Heart left ventricle (tissue), 16 donors: ENCODE measurements around the gene TRHDE. TPM values are rescaled to one million over a fixed set of nuclear protein-coding genes. Genes with fewer than 3 reads are reported as not detected.

ENCODE experiments used
- ATAC-seq, 4 donors: fragments of 200-7000 bp; cut with Tn5 transposase; one replicate each; pipeline ENCODE4 v1.9.1; 2020 to 2022; ENCODE audit warnings: moderate library complexity in 4 of 4, mild to moderate bottlenecking in 3 of 4, moderate number of reproducible peaks in 1 of 4
- DNase-seq, 5 donors: peaks; one replicate each; pipeline ENCODE4 v3.0.0-alpha.2; 2020
- H3K27ac ChIP-seq, 12 donors: fragments of 200-600 bp; sonication (generic) in 4 of 12; one replicate each; pipeline versions ENCODE4 v1.5.0 to v1.8.0; 2016 to 2022; ENCODE audit warnings: mild to moderate bottlenecking in 2 of 12
- H3K27me3 ChIP-seq, 9 donors: fragments of 200-600 bp; sonication (generic) in 2 of 9; one replicate each; pipeline versions ENCODE4 v1.5.1 to v1.8.0; 2016 to 2022; ENCODE audit warnings: mild to moderate bottlenecking in 3 of 9
- H3K36me3 ChIP-seq, 9 donors: fragments of 200-600 bp; sonication (generic) in 2 of 9; one replicate each; pipeline versions ENCODE4 v1.5.0 to v1.8.0; 2018 to 2022; ENCODE audit warnings: mild to moderate bottlenecking in 2 of 9
- H3K4me1 ChIP-seq, 12 donors: fragments of 200-600 bp; sonication (generic) in 4 of 12; one replicate each; pipeline versions ENCODE4 v1.5.0 to v1.8.0; 2016 to 2022; ENCODE audit warnings: mild to moderate bottlenecking in 3 of 12
- H3K4me3 ChIP-seq, 12 donors: fragments of 200-600 bp; sonication (generic) in 4 of 12; one replicate each; pipeline versions ENCODE4 v1.5.0 to v1.8.0; 2017 to 2022; ENCODE audit warnings: mild to moderate bottlenecking in 9 of 12, moderate library complexity in 4 of 12
- H3K9me3 ChIP-seq, 12 donors: fragments of 200-600 bp; sonication (generic) in 4 of 12; one replicate each; pipeline versions ENCODE4 v1.5.0 to v1.8.0; 2016 to 2022; ENCODE audit warnings: mild to moderate bottlenecking in 1 of 12
- CTCF ChIP-seq, 12 donors: fragments of 200-600 bp; sonication (generic) in 4 of 12; IDR thresholded peaks; one replicate each; pipeline versions ENCODE4 v1.5.0 to v1.8.0; 2018 to 2022; ENCODE audit warnings: antibody characterized with exemption in 12 of 12, mild to moderate bottlenecking in 5 of 12
- POLR2A ChIP-seq, 2 donors: fragments of 450-650 bp; IDR thresholded peaks; one replicate each; pipeline ENCODE4 v1.6.1; 2017; ENCODE audit warnings: antibody characterized with exemption in 2 of 2, mild to moderate bottlenecking in 2 of 2, moderate library complexity in 2 of 2
- WGBS, 4 donors: extraction: QIAGEN DNeasy Blood & Tissue Kit in 2 of 4; methylation state at CpG; one replicate each; pipeline versions ENCODE4 v1.1.5 to v1.1.7; 2013 to 2018; 5-methylcytosine and 5-hydroxymethylcytosine counted together
- intact Hi-C, 10 donors: fragments of 100-400 bp; cut with DNase I; formaldehyde crosslinking; loops; one replicate each; pipeline versions ENCODE4 v1.11.1 to v1.14.2; 2022
- polyA plus RNA-seq, 2 donors: library from polyadenylated mRNA; stranded (reverse); fragments of 200-250 nt; gene quantifications; one replicate each; pipeline ENCODE4 v1.2.3, GENCODE V29; 2013
- total RNA-seq, 9 donors: library from RNA; depleted of rRNA in 2 of 9; stranded (reverse); fragments of >200 nt in 2 of 9; fragmentation: NEBNext Ultra II Directional in 3 of 9; extraction: Animal tissue kit (Norgen Biotek cat#: 25700) in 3 of 9; gene quantifications; one replicate each; pipeline versions ENCODE4 v1.1.0 to v1.2.4, GENCODE V29; 2016 to 2023
- donor health status: ischemic (EF 13 %, LVEDD 7.1; RV severe dilation, severe dysfunction).
- donor health status: healthy with polysubstance abuse.
- donor health status: DM: no; HTN: yes; CAD: no.
- donor health status: DM: no; HTN: no; CAD: no.
- donor health status: ischemic (EF 25% LVEDD 6.9; RV normal size, moderate dysfunction).
- donor health status: ischemic (EF 25% LVEDD 5.7; RV mildly dilated, moderate dysfunction).
- donor health status: healthy.
- donor health status: DM: yes; HTN: yes; CAD: no.
- donor health status: ischemic (EF 35%, LVEDD 5.7; RV mildly dilated, moderate dysfunction).
- donor health status: nonischemic (EF 11% LVEDD 7.7; RV severe dilation, severe dysfunction).
- donor health status: DM: yes; HTN: yes; CAD: no.
- donor health status: PGD.
- donor health status: ischemic (EF 29% LVEDD 5.4; RV normal size, mild dysfunction).
- donor health status: nonischemic (EF 23%, LVEDD 6.1; RV moderate dilation, normal function).

Gene TRHDE
- total and polyA plus RNA-seq, 11 donors, result 0.01 to 3.1 (median 0.28) TPM; not detected in 1

- Histone ChIP-seq H3K9me3 (no peaks in the 10 kb centered on the region), H3K4me3 (no peak overlapping the region), H3K27me3 (peaks cover 0 to 2% (median 0%) of the 10 kb centered on the region in 9 donors), H3K27ac (no peak overlapping the region), H3K4me1 (no peaks in the 10 kb centered on the region), H3K36me3 (no peaks in the 10 kb centered on the region)
- DNase-seq (no peak), ATAC-seq (no peak)
- intact Hi-C loops, result loop anchor here in 1 of 10 donors (10.0 kb wide), 1 partner anchor 272 kb away; no protein-coding TSS in a partner anchor
- no peak for TF ChIP-seq CTCF (IDR thresholded peaks at IDR 0.05)
- no peak for TF ChIP-seq POLR2A (IDR thresholded peaks at IDR 0.05)
- 68 to 81% (median 76%) methylated on average over 3 of the region's 3 CpGs for WGBS, 4 donors
These were observed 14.4 kb downstream of the TRHDE start for GRCh38 chr12:72286526-72286925.

GRCh38 chr12:72288436-72288835 is 16.3 kb downstream of the TRHDE start:
- H3K9me3 ChIP-seq, result no peaks in the 10 kb centered on the region
- intact Hi-C loops, result loop anchor here in 1 of 10 donors (10.0 kb wide), 1 partner anchor 274 kb away; no protein-coding TSS in a partner anchor
- H3K4me3 ChIP-seq, result no peak overlapping the region
- ATAC-seq, result no peak
- TF ChIP-seq CTCF (IDR thresholded peaks at IDR 0.05) (no peak), POLR2A (IDR thresholded peaks at IDR 0.05) (no peak)
- H3K36me3 ChIP-seq, result no peaks in the 10 kb centered on the region
- DNase-seq, result no peak
- H3K4me1 ChIP-seq, result no peaks in the 10 kb centered on the region
- 87 to 93% (median 89%) methylated on average over 3 of the region's 3 CpGs for WGBS, 4 donors
- no peaks in the 10 kb centered on the region for H3K27me3 ChIP-seq
- H3K27ac ChIP-seq, result no peak overlapping the region

- DNase-seq (no peak), ATAC-seq (no peak)
- WGBS, 4 donors, result 56 to 73% (median 63%) methylated on average over 2 of the region's 2 CpGs
- Histone ChIP-seq H3K27ac (no peak overlapping the region), H3K4me3 (no peak overlapping the region), H3K9me3 (no peaks in the 10 kb centered on the region), H3K36me3 (no peaks in the 10 kb centered on the region), H3K27me3 (no peaks in the 10 kb centered on the region), H3K4me1 (no peaks in the 10 kb centered on the region)
- TF ChIP-seq POLR2A (IDR thresholded peaks at IDR 0.05) (no peak), CTCF (IDR thresholded peaks at IDR 0.05) (no peak)
- intact Hi-C loops, result loop anchor here in 1 of 10 donors (10.0 kb wide), 1 partner anchor 274 kb away; no protein-coding TSS in a partner anchor
These were observed 16.7 kb downstream of the TRHDE start for GRCh38 chr12:72288911-72289310.

GRCh38 chr12:72289633-72290032 is 17.5 kb downstream of the TRHDE start:
- WGBS, 4 donors, result 89 to 96% (median 94%) methylated on average over 2 of the region's 2 CpGs
- H3K9me3 ChIP-seq, result no peaks in the 10 kb centered on the region
- no peak for ATAC-seq

More at GRCh38 chr12:72289633-72290032, 17.5 kb downstream of the TRHDE start:
- Histone ChIP-seq H3K27me3 (peaks cover 0 to 5% (median 0%) of the 10 kb centered on the region in 9 donors), H3K4me1 (no peaks in the 10 kb centered on the region), H3K4me3 (no peak overlapping the region), H3K27ac (no peak overlapping the region), H3K36me3 (no peaks in the 10 kb centered on the region)
- no peak for DNase-seq
- TF ChIP-seq CTCF (IDR thresholded peaks at IDR 0.05) (no peak), POLR2A (IDR thresholded peaks at IDR 0.05) (no peak)
- intact Hi-C loops, result loop anchor here in 1 of 10 donors (10.0 kb wide), 1 partner anchor 275 kb away; no protein-coding TSS in a partner anchor
